Stimulated activated CD8-positive, alpha-beta memory T cell treated with anti-CD3 and anti-CD28 coated beads, Interleukin-2, amount 100 ng/mL, for 48 hours (primary cell): ENCODE results near the gene C16orf92.

ENCODE experiments used
- DNase-seq, 2 donors: peaks; one replicate each; pipeline ENCODE4 v3.0.0-alpha.2; 2020; ENCODE audit warnings: low read depth in 2 of 2

Gene C16orf92

GRCh38 chr16:30060836-30061554, 38.0 kb downstream of the C16orf92 start:
- DNase-seq: no peak

- DNase-seq: no peak
These were observed 40.4 kb downstream of the C16orf92 start for GRCh38 chr16:30063278-30063892.

- DNase-seq: peak; percentile 51 to 56
These were observed 41.1 kb downstream of the C16orf92 start for GRCh38 chr16:30063893-30064728.

GRCh38 chr16:30064729-30065101, 41.7 kb downstream of the C16orf92 start:
- no peak for DNase-seq

GRCh38 chr16:30065102-30065942, 42.3 kb downstream of the C16orf92 start, which contains the start of gene ALDOA:
ALDOA (plus strand) TSS chr16:30065760; CDS start chr16:30066898, 1,138 bp downstream.
- DNase-seq: peak; percentile 97 to 98

- DNase-seq: peak in 1 of 2 donors; percentile 21
These were observed 43.2 kb downstream of the C16orf92 start for GRCh38 chr16:30065943-30066760.

- no peak for DNase-seq
These were observed 44.0 kb downstream of the C16orf92 start for GRCh38 chr16:30066761-30067583.

GRCh38 chr16:30067584-30067916, 44.6 kb downstream of the C16orf92 start:
- DNase-seq: no peak

GRCh38 chr16:30068333-30068732, 45.3 kb downstream of the C16orf92 start:
- DNase-seq: no peak

GRCh38 chr16:30068750-30069610, 46.0 kb downstream of the C16orf92 start:
- DNase-seq: peak in 1 of 2 donors; percentile 38

GRCh38 chr16:30069611-30070462, 46.8 kb downstream of the C16orf92 start:
- DNase-seq: no peak

- no peak for DNase-seq
These were observed 47.5 kb downstream of the C16orf92 start for GRCh38 chr16:30070490-30070889.
